WTC11 (cell line): Measurements from ENCODE around the gene TXNDC2. TPM values are rescaled to one million over a fixed set of nuclear protein-coding genes. Genes with fewer than 3 reads are reported as not detected.

ENCODE experiments used
- ATAC-seq: fragments of 200-7000 bp; cut with Tn5 transposase; 2 replicates; pipeline ENCODE4 v1.10.0; 2021; ENCODE audit warnings: mild to moderate bottlenecking, moderate library complexity
- CTCF ChIA-PET: fragments of 300-600 bp; sonication (Branson Sonifier 250); formaldehyde crosslinking; loops from one replicate; lab custom pipeline; 2021; ENCODE audit warnings: antibody characterized with exemption; lab: Charles Lee
- POLR2A ChIA-PET: fragments of 350-600 bp; sonication (Branson Sonifier 250); formaldehyde crosslinking; loops from one replicate; lab custom pipeline; 2021; ENCODE audit warnings: antibody characterized with exemption; lab: Charles Lee
- DNase-seq: peaks from one replicate; pipeline ENCODE4 v3.0.0; 2021; ENCODE audit warnings: low spot score
- H3K27ac Mint-ChIP-seq: 2 replicates; pipeline ENCODE4 v1.8.0; 2021; ENCODE audit warnings: mixed read lengths
- H3K27me3 Mint-ChIP-seq: 2 replicates; pipeline ENCODE4 v1.8.0; 2021; ENCODE audit warnings: low read depth, mild to moderate bottlenecking, moderate library complexity, mixed read lengths
- H3K36me3 Mint-ChIP-seq: 2 replicates; pipeline ENCODE4 v1.8.0; 2021; ENCODE audit warnings: mixed read lengths
- H3K4me1 Mint-ChIP-seq: 2 replicates; pipeline ENCODE4 v1.8.0; 2022; ENCODE audit warnings: mixed read lengths
- H3K4me3 Mint-ChIP-seq: 2 replicates; pipeline ENCODE4 v1.8.0; 2021; ENCODE audit warnings: mild to moderate bottlenecking, moderate library complexity, mixed read lengths
- H3K9me3 Mint-ChIP-seq: 2 replicates; pipeline ENCODE4 v1.8.0; 2021; ENCODE audit warnings: mixed read lengths
- CREB1 ChIP-seq: sonication (generic); formaldehyde crosslinking; IDR thresholded peaks from 2 replicates; pipeline ENCODE4 v1.8.0; 2023; ENCODE audit warnings: mild to moderate bottlenecking, missing genetic modification reagents
- E2F5 ChIP-seq: sonication (generic); formaldehyde crosslinking; IDR thresholded peaks from 2 replicates; pipeline ENCODE4 v1.8.1; 2022; ENCODE audit warnings: mild to moderate bottlenecking, moderate library complexity, missing genetic modification reagents
- ERG ChIP-seq: fragments of 250-450 bp; sonication (Bioruptor Pico); IDR thresholded peaks from 2 replicates; pipeline ENCODE4 v1.8.0; 2021; ENCODE audit warnings: mild to moderate bottlenecking
- ETV6 ChIP-seq: sonication (generic); formaldehyde crosslinking; IDR thresholded peaks from 2 replicates; pipeline ENCODE4 v1.8.1; 2022; ENCODE audit warnings: mild to moderate bottlenecking, missing genetic modification reagents
- FOXK1 ChIP-seq: sonication (generic); formaldehyde crosslinking; IDR thresholded peaks from 2 replicates; pipeline ENCODE4 v1.8.0; 2022; ENCODE audit warnings: mild to moderate bottlenecking, moderate library complexity, missing genetic modification reagents
- OVOL2 ChIP-seq: fragments of 250-450 bp; sonication (Bioruptor Pico); IDR thresholded peaks from 2 replicates; pipeline ENCODE4 v1.9.0; 2021; ENCODE audit warnings: mild to moderate bottlenecking, borderline replicate concordance
- PRRX2 ChIP-seq: fragments of 250-450 bp; sonication (Bioruptor Pico); IDR thresholded peaks from 2 replicates; pipeline ENCODE4 v1.8.0; 2021; ENCODE audit warnings: mild to moderate bottlenecking
- SOX15 ChIP-seq: fragments of 250-450 bp; sonication (Bioruptor Pico); IDR thresholded peaks from 2 replicates; pipeline ENCODE4 v1.9.0; 2021; ENCODE audit warnings: mild to moderate bottlenecking
- SP1 ChIP-seq: sonication (generic); formaldehyde crosslinking; conservative IDR thresholded peaks from 2 replicates; pipeline ENCODE4 v1.8.1; 2022; ENCODE audit warnings: missing genetic modification reagents
- TEAD4 ChIP-seq: sonication (generic); formaldehyde crosslinking; IDR thresholded peaks from 2 replicates; pipeline ENCODE4 v1.8.0; 2022; ENCODE audit warnings: mild to moderate bottlenecking, missing genetic modification reagents
- TP53 ChIP-seq: sonication (generic); formaldehyde crosslinking; IDR thresholded peaks from 2 replicates; pipeline ENCODE4 v1.8.1; 2023; ENCODE audit warnings: mild to moderate bottlenecking, missing genetic modification reagents
- ZBTB43 ChIP-seq: sonication (generic); formaldehyde crosslinking; IDR thresholded peaks from 2 replicates; pipeline ENCODE4 v1.8.1; 2023; ENCODE audit warnings: mild to moderate bottlenecking, missing genetic modification reagents
- ZNF317 ChIP-seq: sonication (generic); formaldehyde crosslinking; IDR thresholded peaks from 2 replicates; pipeline ENCODE4 v1.8.1; 2023; ENCODE audit warnings: low read depth, mild to moderate bottlenecking, moderate library complexity, missing genetic modification reagents, borderline replicate concordance
- total RNA-seq: library from RNA; stranded (reverse); gene quantifications from 3 replicates; pipeline ENCODE4 v1.2.3, GENCODE V29; 2021
- TF ChIP-seq, protein P1 (sequence below): sonication (generic); formaldehyde crosslinking; IDR thresholded peaks from 2 replicates; pipeline ENCODE4 v1.8.1; 2023; ENCODE audit warnings: mild to moderate bottlenecking, missing genetic modification reagents, moderate library complexity
- TF ChIP-seq, protein P2 (sequence below): fragments of 250-450 bp; sonication (Bioruptor Pico); IDR thresholded peaks from 2 replicates; pipeline ENCODE4 v1.9.0; 2021; ENCODE audit warnings: moderate library complexity, mild to moderate bottlenecking, inconsistent platforms, borderline replicate concordance
- TF ChIP-seq, protein P3 (sequence below): sonication (generic); formaldehyde crosslinking; IDR thresholded peaks from 2 replicates; pipeline ENCODE4 v1.8.1; 2023; ENCODE audit warnings: mild to moderate bottlenecking, missing genetic modification reagents, borderline replicate concordance
- TF ChIP-seq, protein P4 (sequence below): sonication (generic); formaldehyde crosslinking; IDR thresholded peaks from 2 replicates; pipeline ENCODE4 v1.8.1; 2023; ENCODE audit warnings: mild to moderate bottlenecking, moderate library complexity, missing genetic modification reagents
- TF ChIP-seq, protein P5 (sequence below): sonication (generic); formaldehyde crosslinking; IDR thresholded peaks from 2 replicates; pipeline ENCODE4 v1.8.1; 2022; ENCODE audit warnings: low read depth, missing genetic modification reagents, borderline replicate concordance
- TF ChIP-seq, protein P6 (sequence below): fragments of 250-450 bp; sonication (Bioruptor Pico); IDR thresholded peaks from 2 replicates; pipeline ENCODE4 v1.9.0; 2021; ENCODE audit warnings: mild to moderate bottlenecking
- TF ChIP-seq, protein P7 (sequence below): sonication (generic); formaldehyde crosslinking; IDR thresholded peaks from 2 replicates; pipeline ENCODE4 v1.8.1; 2023; ENCODE audit warnings: mild to moderate bottlenecking, missing genetic modification reagents

TXNDC2 gene
- total RNA-seq, 1 experiment from 2014 or later: 0.26 TPM

- Mint-ChIP-seq H3K4me3 (no peak overlapping the region), H3K9me3 (peaks cover 5% of the 10 kb centered on the region; the same call in 1 of the 2 replicates), H3K27me3 (no peaks in the 10 kb centered on the region; the same call in 1 of the 2 replicates), H3K4me1 (peaks cover 2% of the 10 kb centered on the region; the same call in 1 of the 2 replicates)
- DNase-seq: no peak
- TF ChIP-seq, protein P1, sequence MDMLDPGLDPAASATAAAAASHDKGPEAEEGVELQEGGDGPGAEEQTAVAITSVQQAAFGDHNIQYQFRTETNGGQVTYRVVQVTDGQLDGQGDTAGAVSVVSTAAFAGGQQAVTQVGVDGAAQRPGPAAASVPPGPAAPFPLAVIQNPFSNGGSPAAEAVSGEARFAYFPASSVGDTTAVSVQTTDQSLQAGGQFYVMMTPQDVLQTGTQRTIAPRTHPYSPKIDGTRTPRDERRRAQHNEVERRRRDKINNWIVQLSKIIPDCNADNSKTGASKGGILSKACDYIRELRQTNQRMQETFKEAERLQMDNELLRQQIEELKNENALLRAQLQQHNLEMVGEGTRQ (CRISPR knock-in tag): no peak
- TF ChIP-seq, protein P2, sequence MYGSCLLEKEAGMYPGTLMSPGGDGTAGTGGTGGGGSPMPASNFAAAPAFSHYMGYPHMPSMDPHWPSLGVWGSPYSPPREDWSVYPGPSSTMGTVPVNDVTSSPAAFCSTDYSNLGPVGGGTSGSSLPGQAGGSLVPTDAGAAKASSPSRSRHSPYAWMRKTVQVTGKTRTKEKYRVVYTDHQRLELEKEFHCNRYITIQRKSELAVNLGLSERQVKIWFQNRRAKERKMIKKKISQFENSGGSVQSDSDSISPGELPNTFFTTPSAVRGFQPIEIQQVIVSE (CRISPR knock-in tag): no peak
- no peak for TF ChIP-seq ZNF317 (CRISPR knock-in tag)
- no peak for TF ChIP-seq FOXK1
- TF ChIP-seq SOX15 (CRISPR knock-in tag): no peak
- TF ChIP-seq E2F5 (CRISPR knock-in tag): no peak
- no peak for TF ChIP-seq ETV6 (CRISPR knock-in tag)
- TF ChIP-seq SP1 (CRISPR knock-in tag): no peak
- TF ChIP-seq, protein P3, sequence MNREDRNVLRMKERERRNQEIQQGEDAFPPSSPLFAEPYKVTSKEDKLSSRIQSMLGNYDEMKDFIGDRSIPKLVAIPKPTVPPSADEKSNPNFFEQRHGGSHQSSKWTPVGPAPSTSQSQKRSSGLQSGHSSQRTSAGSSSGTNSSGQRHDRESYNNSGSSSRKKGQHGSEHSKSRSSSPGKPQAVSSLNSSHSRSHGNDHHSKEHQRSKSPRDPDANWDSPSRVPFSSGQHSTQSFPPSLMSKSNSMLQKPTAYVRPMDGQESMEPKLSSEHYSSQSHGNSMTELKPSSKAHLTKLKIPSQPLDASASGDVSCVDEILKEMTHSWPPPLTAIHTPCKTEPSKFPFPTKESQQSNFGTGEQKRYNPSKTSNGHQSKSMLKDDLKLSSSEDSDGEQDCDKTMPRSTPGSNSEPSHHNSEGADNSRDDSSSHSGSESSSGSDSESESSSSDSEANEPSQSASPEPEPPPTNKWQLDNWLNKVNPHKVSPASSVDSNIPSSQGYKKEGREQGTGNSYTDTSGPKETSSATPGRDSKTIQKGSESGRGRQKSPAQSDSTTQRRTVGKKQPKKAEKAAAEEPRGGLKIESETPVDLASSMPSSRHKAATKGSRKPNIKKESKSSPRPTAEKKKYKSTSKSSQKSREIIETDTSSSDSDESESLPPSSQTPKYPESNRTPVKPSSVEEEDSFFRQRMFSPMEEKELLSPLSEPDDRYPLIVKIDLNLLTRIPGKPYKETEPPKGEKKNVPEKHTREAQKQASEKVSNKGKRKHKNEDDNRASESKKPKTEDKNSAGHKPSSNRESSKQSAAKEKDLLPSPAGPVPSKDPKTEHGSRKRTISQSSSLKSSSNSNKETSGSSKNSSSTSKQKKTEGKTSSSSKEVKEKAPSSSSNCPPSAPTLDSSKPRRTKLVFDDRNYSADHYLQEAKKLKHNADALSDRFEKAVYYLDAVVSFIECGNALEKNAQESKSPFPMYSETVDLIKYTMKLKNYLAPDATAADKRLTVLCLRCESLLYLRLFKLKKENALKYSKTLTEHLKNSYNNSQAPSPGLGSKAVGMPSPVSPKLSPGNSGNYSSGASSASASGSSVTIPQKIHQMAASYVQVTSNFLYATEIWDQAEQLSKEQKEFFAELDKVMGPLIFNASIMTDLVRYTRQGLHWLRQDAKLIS (CRISPR knock-in tag): no peak
- TF ChIP-seq TEAD4: no peak
- TF ChIP-seq, all 79 proteins: peak for 0
- no peaks in the 10 kb centered on the region for H3K36me3 Mint-ChIP-seq
- CTCF ChIA-PET: no interaction called here
- POLR2A ChIA-PET: no interaction called here
- H3K27ac Mint-ChIP-seq: no peak overlapping the region
- ATAC-seq: no peak
These were observed 22.1 kb downstream of the TXNDC2 start for GRCh38 chr18:9907867-9908266.

DNA sequence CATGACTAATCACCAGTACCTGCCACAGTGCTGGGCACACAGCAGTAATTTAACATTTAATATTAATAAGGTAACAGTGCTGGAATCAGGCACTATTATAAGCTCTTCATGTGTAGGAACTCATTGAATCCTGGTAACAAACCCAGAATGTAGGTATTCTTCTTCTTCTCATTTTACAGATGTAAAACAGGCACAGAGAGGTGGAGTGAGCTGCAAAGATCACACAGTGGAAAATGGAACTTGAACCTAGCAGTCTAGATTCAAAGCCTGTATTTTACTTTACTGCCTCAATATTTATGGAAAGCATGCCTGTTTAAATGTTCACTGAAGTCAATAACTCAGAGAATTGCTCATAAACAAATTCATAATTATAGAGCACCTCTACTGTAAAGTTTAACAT is 24.3 kb downstream of the TXNDC2 start:
- Mint-ChIP-seq H3K4me1 (peaks cover 6% of the 10 kb centered on the region), H3K36me3 (no peaks in the 10 kb centered on the region), H3K4me3 (no peak overlapping the region), H3K9me3 (peaks cover 5% of the 10 kb centered on the region; the same call in 1 of the 2 replicates), H3K27ac (no peak overlapping the region), H3K27me3 (no peaks in the 10 kb centered on the region; the same call in 1 of the 2 replicates)
- ATAC-seq (no peak), DNase-seq (no peak)
- ChIA-PET CTCF (no interaction called here), POLR2A (no interaction called here)
- TF ChIP-seq, protein P4, sequence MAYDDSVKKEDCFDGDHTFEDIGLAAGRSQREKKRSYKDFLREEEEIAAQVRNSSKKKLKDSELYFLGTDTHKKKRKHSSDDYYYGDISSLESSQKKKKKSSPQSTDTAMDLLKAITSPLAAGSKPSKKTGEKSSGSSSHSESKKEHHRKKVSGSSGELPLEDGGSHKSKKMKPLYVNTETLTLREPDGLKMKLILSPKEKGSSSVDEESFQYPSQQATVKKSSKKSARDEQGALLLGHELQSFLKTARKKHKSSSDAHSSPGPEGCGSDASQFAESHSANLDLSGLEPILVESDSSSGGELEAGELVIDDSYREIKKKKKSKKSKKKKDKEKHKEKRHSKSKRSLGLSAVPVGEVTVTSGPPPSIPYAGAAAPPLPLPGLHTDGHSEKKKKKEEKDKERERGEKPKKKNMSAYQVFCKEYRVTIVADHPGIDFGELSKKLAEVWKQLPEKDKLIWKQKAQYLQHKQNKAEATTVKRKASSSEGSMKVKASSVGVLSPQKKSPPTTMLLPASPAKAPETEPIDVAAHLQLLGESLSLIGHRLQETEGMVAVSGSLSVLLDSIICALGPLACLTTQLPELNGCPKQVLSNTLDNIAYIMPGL (CRISPR knock-in tag): no peak
- TF ChIP-seq, protein P5, sequence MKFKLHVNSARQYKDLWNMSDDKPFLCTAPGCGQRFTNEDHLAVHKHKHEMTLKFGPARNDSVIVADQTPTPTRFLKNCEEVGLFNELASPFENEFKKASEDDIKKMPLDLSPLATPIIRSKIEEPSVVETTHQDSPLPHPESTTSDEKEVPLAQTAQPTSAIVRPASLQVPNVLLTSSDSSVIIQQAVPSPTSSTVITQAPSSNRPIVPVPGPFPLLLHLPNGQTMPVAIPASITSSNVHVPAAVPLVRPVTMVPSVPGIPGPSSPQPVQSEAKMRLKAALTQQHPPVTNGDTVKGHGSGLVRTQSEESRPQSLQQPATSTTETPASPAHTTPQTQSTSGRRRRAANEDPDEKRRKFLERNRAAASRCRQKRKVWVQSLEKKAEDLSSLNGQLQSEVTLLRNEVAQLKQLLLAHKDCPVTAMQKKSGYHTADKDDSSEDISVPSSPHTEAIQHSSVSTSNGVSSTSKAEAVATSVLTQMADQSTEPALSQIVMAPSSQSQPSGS (CRISPR knock-in tag): no peak
- TF ChIP-seq, protein P6, sequence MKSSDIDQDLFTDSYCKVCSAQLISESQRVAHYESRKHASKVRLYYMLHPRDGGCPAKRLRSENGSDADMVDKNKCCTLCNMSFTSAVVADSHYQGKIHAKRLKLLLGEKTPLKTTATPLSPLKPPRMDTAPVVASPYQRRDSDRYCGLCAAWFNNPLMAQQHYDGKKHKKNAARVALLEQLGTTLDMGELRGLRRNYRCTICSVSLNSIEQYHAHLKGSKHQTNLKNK (CRISPR knock-in tag): no peak
- no peak for TF ChIP-seq ERG (CRISPR knock-in tag)
- no peak for TF ChIP-seq TP53 (CRISPR knock-in tag)
- no peak for TF ChIP-seq ZBTB43 (CRISPR knock-in tag)
- no peak for TF ChIP-seq OVOL2 (CRISPR knock-in tag)
- TF ChIP-seq, protein P7, sequence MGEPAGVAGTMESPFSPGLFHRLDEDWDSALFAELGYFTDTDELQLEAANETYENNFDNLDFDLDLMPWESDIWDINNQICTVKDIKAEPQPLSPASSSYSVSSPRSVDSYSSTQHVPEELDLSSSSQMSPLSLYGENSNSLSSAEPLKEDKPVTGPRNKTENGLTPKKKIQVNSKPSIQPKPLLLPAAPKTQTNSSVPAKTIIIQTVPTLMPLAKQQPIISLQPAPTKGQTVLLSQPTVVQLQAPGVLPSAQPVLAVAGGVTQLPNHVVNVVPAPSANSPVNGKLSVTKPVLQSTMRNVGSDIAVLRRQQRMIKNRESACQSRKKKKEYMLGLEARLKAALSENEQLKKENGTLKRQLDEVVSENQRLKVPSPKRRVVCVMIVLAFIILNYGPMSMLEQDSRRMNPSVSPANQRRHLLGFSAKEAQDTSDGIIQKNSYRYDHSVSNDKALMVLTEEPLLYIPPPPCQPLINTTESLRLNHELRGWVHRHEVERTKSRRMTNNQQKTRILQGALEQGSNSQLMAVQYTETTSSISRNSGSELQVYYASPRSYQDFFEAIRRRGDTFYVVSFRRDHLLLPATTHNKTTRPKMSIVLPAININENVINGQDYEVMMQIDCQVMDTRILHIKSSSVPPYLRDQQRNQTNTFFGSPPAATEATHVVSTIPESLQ (CRISPR knock-in tag): no peak
- TF ChIP-seq PRRX2 (CRISPR knock-in tag): no peak
- no peak for TF ChIP-seq CREB1
